DND-41 (cell line): ENCODE results near the gene IFFO2.

Source experiments
- ATAC-seq: fragments of 200-7000 bp; cut with Tn5 transposase; 3 replicates; pipeline ENCODE4 v1.9.1; 2021; ENCODE audit warnings: low read depth; ENCODE audit not compliant: insufficient read depth
- DNase-seq: peaks from one replicate; pipeline ENCODE4 v3.0.0-alpha.2; 2020
- H2AFZ ChIP-seq: 2 replicates; pipeline ENCODE4 v1.6.0; 2012; ENCODE audit warnings: low read depth, low read length
- H3K27ac ChIP-seq: 2 replicates; pipeline ENCODE4 v1.5.1; 2012; ENCODE audit warnings: low read length, inconsistent platforms
- H3K27me3 ChIP-seq: fragments of 200-600 bp; sonication (generic); 2 replicates; pipeline ENCODE4 v1.6.0; 2012; ENCODE audit warnings: low read length, mild to moderate bottlenecking, inconsistent platforms; ENCODE audit not compliant: insufficient read depth, poor library complexity
- H3K36me3 ChIP-seq: 2 replicates; pipeline ENCODE4 v1.5.1; 2012; ENCODE audit warnings: low read length, inconsistent platforms; ENCODE audit not compliant: insufficient read depth
- H3K4me1 ChIP-seq: 2 replicates; pipeline ENCODE4 v1.5.1; 2012; ENCODE audit warnings: mild to moderate bottlenecking, low read length; ENCODE audit not compliant: insufficient read depth
- H3K4me2 ChIP-seq: 2 replicates; pipeline ENCODE4 v1.6.0; 2012; ENCODE audit warnings: mild to moderate bottlenecking, moderate library complexity, low read length, inconsistent platforms; ENCODE audit not compliant: insufficient read depth
- H3K4me3 ChIP-seq, 2 experiments: fragments of 200-600 bp in 1 of 2; shearing (Covaris generic) in 1 of 2; 2 replicates each; pipeline ENCODE4 v1.5.1; 2012 to 2016; ENCODE audit warnings: inconsistent platforms in 2 of 2, low read length in 2 of 2, mild to moderate bottlenecking in 2 of 2, low read depth in 1 of 2, moderate library complexity in 1 of 2
- H3K79me2 ChIP-seq: 2 replicates; pipeline ENCODE4 v1.6.0; 2012; ENCODE audit warnings: low read length, inconsistent platforms; ENCODE audit not compliant: insufficient read depth
- H3K9ac ChIP-seq: 2 replicates; pipeline ENCODE4 v1.6.0; 2012; ENCODE audit warnings: low read depth, mild to moderate bottlenecking, inconsistent platforms, low read length, moderate library complexity
- H3K9me3 ChIP-seq: 2 replicates; pipeline ENCODE4 v1.5.1; 2012; ENCODE audit warnings: low read length, moderate library complexity, mild to moderate bottlenecking, inconsistent platforms; ENCODE audit not compliant: insufficient read depth, severe bottlenecking
- H4K20me1 ChIP-seq: 2 replicates; pipeline ENCODE4 v1.6.0; 2012; ENCODE audit warnings: low read length; ENCODE audit not compliant: insufficient read depth
- CTCF ChIP-seq: IDR thresholded peaks from 2 replicates; pipeline ENCODE4 v1.5.1; 2012; ENCODE audit warnings: borderline replicate concordance, low read length, moderate library complexity, mild to moderate bottlenecking; ENCODE audit not compliant: poor library complexity, severe bottlenecking; ENCODE audit errors: extremely low read depth
- EZH2 ChIP-seq: IDR thresholded peaks from 3 replicates; pipeline ENCODE4 v1.6.1; 2012; ENCODE audit warnings: borderline replicate concordance, low read depth, mild to moderate bottlenecking, moderate library complexity, low read length, inconsistent platforms; ENCODE audit not compliant: severe bottlenecking

Gene IFFO2

GRCh38 chr1:18946550-18947381 lies 9.7 kb downstream of the IFFO2 start:
- ATAC-seq, result no peak
- Histone ChIP-seq H4K20me1 (peaks cover 21% of the 10 kb centered on the region), H3K9ac (no peak overlapping the region), H3K4me2 (no peak overlapping the region), H3K4me1 (peaks cover 15% of the 10 kb centered on the region), H3K9me3 (no peaks in the 10 kb centered on the region), H3K4me3 (no peak overlapping the region), H3K79me2 (no peaks in the 10 kb centered on the region), H2AFZ (no peak overlapping the region), H3K27ac (no peak overlapping the region), H3K36me3 (no peaks in the 10 kb centered on the region), H3K27me3 (no peaks in the 10 kb centered on the region)
- DNase-seq, result no peak
- TF ChIP-seq CTCF (no peak), EZH2 (no peak)

GRCh38 chr1:18945401-18945849 lies 11.1 kb downstream of the IFFO2 start:
- H4K20me1 ChIP-seq, result peaks cover 24% of the 10 kb centered on the region
- no peaks in the 10 kb centered on the region for H3K36me3 ChIP-seq
- DNase-seq, result no peak
- no peak for TF ChIP-seq EZH2
- no peak for TF ChIP-seq CTCF
- H2AFZ ChIP-seq, result no peak overlapping the region
- no peak overlapping the region for H3K27ac ChIP-seq
- H3K4me2 ChIP-seq, result no peak overlapping the region
- no peaks in the 10 kb centered on the region for H3K79me2 ChIP-seq
- no peaks in the 10 kb centered on the region for H3K27me3 ChIP-seq
- ATAC-seq, result no peak
- H3K9ac ChIP-seq, result no peak overlapping the region
- peaks cover 15% of the 10 kb centered on the region for H3K4me1 ChIP-seq
- no peak overlapping the region for H3K4me3 ChIP-seq
- H3K9me3 ChIP-seq, result no peaks in the 10 kb centered on the region

GRCh38 chr1:18944810-18945209 lies 11.7 kb downstream of the IFFO2 start:
- Histone ChIP-seq H3K9ac (no peak overlapping the region), H3K4me2 (no peak overlapping the region), H2AFZ (no peak overlapping the region), H3K27ac (no peak overlapping the region), H4K20me1 (peaks cover 29% of the 10 kb centered on the region), H3K79me2 (no peaks in the 10 kb centered on the region), H3K27me3 (no peaks in the 10 kb centered on the region), H3K9me3 (no peaks in the 10 kb centered on the region), H3K4me3 (no peak overlapping the region), H3K36me3 (no peaks in the 10 kb centered on the region), H3K4me1 (peaks cover 15% of the 10 kb centered on the region)
- TF ChIP-seq CTCF, result no peak
- TF ChIP-seq EZH2, result no peak
- DNase-seq (no peak), ATAC-seq (no peak)
